Skeletal muscle satellite cell (primary cell): ENCODE data around the gene BCAS2.

Experiments
- H3K27me3 ChIP-seq: 2 replicates; pipeline ENCODE4 v1.7.0; 2013; ENCODE audit warnings: low read length; ENCODE audit not compliant: control insufficient read depth, insufficient read depth
- H3K36me3 ChIP-seq: 2 replicates; pipeline ENCODE4 v1.7.0; 2013; ENCODE audit warnings: mild to moderate bottlenecking, control low read depth, low read length; ENCODE audit not compliant: insufficient read depth
- H3K4me1 ChIP-seq: 2 replicates; pipeline ENCODE4 v1.7.0; 2013; ENCODE audit warnings: low read length; ENCODE audit not compliant: control insufficient read depth, insufficient read depth
- H3K4me2 ChIP-seq: 2 replicates; pipeline ENCODE4 v1.7.0; 2013; ENCODE audit warnings: mild to moderate bottlenecking, low read length
- H3K4me3 ChIP-seq: 2 replicates; pipeline ENCODE4 v1.7.0; 2013; ENCODE audit warnings: low read length
- H3K9ac ChIP-seq: 2 replicates; pipeline ENCODE4 v1.7.0; 2013; ENCODE audit warnings: mild to moderate bottlenecking, low read depth, low read length, moderate library complexity
- H3K9me3 ChIP-seq: replicated peaks from 2 replicates; pipeline ENCODE4 v1.7.0; 2013; ENCODE audit warnings: mild to moderate bottlenecking, control low read depth, low read length

BCAS2 gene

GRCh38 chr1:114531094-114531493, 50.3 kb downstream of the BCAS2 start:
- no peaks in the 10 kb centered on the region for H3K36me3 ChIP-seq
- H3K9ac ChIP-seq: no peak overlapping the region

GRCh38 chr1:114530224-114530623, 51.2 kb downstream of the BCAS2 start:
- Histone ChIP-seq H3K36me3 (no peaks in the 10 kb centered on the region), H3K27me3 (no peaks in the 10 kb centered on the region), H3K4me2 (no peak overlapping the region), H3K4me3 (no peak overlapping the region), H3K9me3 (no peaks in the 10 kb centered on the region), H3K9ac (no peak overlapping the region), H3K4me1 (no peaks in the 10 kb centered on the region)

More at GRCh38 chr1:114531094-114531493, 50.3 kb downstream of the BCAS2 start:
- peaks cover 6% of the 10 kb centered on the region for H3K27me3 ChIP-seq
- no peaks in the 10 kb centered on the region for H3K9me3 ChIP-seq
- no peaks in the 10 kb centered on the region for H3K4me1 ChIP-seq
- no peak overlapping the region for H3K4me3 ChIP-seq
- H3K4me2 ChIP-seq: no peak overlapping the region

GRCh38 chr1:114524944-114525343, 56.5 kb downstream of the BCAS2 start:
- Histone ChIP-seq H3K9ac (no peak overlapping the region), H3K4me3 (no peak overlapping the region), H3K4me1 (no peaks in the 10 kb centered on the region), H3K9me3 (no peaks in the 10 kb centered on the region), H3K27me3 (peaks cover 2% of the 10 kb centered on the region), H3K4me2 (no peak overlapping the region), H3K36me3 (no peaks in the 10 kb centered on the region)

GRCh38 chr1:114522264-114522575, 59.2 kb downstream of the BCAS2 start:
- no peaks in the 10 kb centered on the region for H3K4me1 ChIP-seq
- no peaks in the 10 kb centered on the region for H3K36me3 ChIP-seq
- H3K4me2 ChIP-seq: no peak overlapping the region
- no peak overlapping the region for H3K9ac ChIP-seq
- no peaks in the 10 kb centered on the region for H3K9me3 ChIP-seq
- no peak overlapping the region for H3K4me3 ChIP-seq
- peaks cover 2% of the 10 kb centered on the region for H3K27me3 ChIP-seq

GRCh38 chr1:114521396-114522263, 59.8 kb downstream of the BCAS2 start:
- no peaks in the 10 kb centered on the region for H3K9me3 ChIP-seq
- no peaks in the 10 kb centered on the region for H3K4me1 ChIP-seq
- H3K27me3 ChIP-seq: peaks cover 2% of the 10 kb centered on the region
- H3K36me3 ChIP-seq: no peaks in the 10 kb centered on the region
- H3K4me3 ChIP-seq: no peak overlapping the region
- no peak overlapping the region for H3K4me2 ChIP-seq
- H3K9ac ChIP-seq: no peak overlapping the region
